Osteocyte (in vitro differentiated cells): ENCODE results near the gene CHIT1. TPM values are rescaled to one million over a fixed set of nuclear protein-coding genes. Genes with fewer than 3 reads are reported as not detected.

Source experiments
- DNase-seq: peaks from one replicate; pipeline ENCODE4 v3.0.0; 2021; ENCODE audit warnings: mixed read lengths; ENCODE audit not compliant: unreplicated experiment; ENCODE audit errors: extremely low spot score
- H3K27ac Mint-ChIP-seq: one replicate; pipeline ENCODE4 v1.8.0; 2021; ENCODE audit warnings: mild to moderate bottlenecking, mixed read lengths; ENCODE audit not compliant: unreplicated experiment
- H3K27me3 Mint-ChIP-seq: one replicate; pipeline ENCODE4 v1.8.0; 2021; ENCODE audit warnings: mixed read lengths; ENCODE audit not compliant: unreplicated experiment
- H3K36me3 Mint-ChIP-seq: one replicate; pipeline ENCODE4 v1.8.0; 2021; ENCODE audit warnings: mixed read lengths; ENCODE audit not compliant: unreplicated experiment
- H3K4me1 Mint-ChIP-seq: one replicate; pipeline ENCODE4 v1.8.0; 2021; ENCODE audit warnings: mixed read lengths; ENCODE audit not compliant: unreplicated experiment
- H3K4me3 Mint-ChIP-seq: one replicate; pipeline ENCODE4 v1.8.0; 2021; ENCODE audit warnings: mild to moderate bottlenecking, moderate library complexity, mixed read lengths; ENCODE audit not compliant: unreplicated experiment
- H3K9me3 Mint-ChIP-seq: one replicate; pipeline ENCODE4 v1.8.0; 2021; ENCODE audit warnings: mixed read lengths; ENCODE audit not compliant: unreplicated experiment
- CTCF ChIP-seq: fragments of 200-600 bp; sonication (generic); IDR thresholded peaks from 2 replicates; pipeline ENCODE4 v1.5.0; 2021; ENCODE audit warnings: antibody characterized with exemption, mild to moderate bottlenecking, moderate library complexity
- total RNA-seq: library from RNA; stranded (reverse); gene quantifications from 2 replicates; pipeline ENCODE4 v1.2.1, GENCODE V29; 2021

CHIT1 gene
- total RNA-seq, 1 donor from 2014 or later, result not detected

GRCh38 chr1:203186446-203187303, 42.8 kb downstream of the CHIT1 start, which contains the start of gene CHI3L1:
TSS of gene CHI3L1 (minus strand) at chr1:203186704. CDS start at chr1:203186623, 81 bp downstream.
- H3K27ac Mint-ChIP-seq, result no peak within 1 kb of the TSS
- H3K9me3 Mint-ChIP-seq, result no peaks in the 10 kb centered on the region

DNA sequence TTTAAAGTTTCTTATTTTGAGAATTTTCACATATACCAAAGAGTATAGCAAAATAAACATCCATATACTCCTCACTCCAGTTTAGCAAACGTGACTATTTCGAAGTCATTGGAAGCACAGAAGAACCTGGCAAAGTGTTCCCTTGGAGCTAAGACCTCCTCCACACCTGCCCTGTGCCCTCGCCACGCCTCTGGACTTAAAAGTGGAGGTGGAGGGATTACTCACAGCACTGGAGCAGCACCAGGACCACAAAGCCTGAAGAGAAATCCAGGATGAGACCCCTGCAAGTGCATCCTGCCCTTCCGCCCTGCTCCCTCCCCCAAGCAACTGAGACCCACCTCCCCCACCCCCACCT, 43.4 kb downstream of the CHIT1 start:
- Mint-ChIP-seq H3K9me3 (no peaks in the 10 kb centered on the region), H3K36me3 (no peaks in the 10 kb centered on the region), H3K4me1 (no peaks in the 10 kb centered on the region), H3K4me3 (no peak overlapping the region), H3K27ac (no peak overlapping the region), H3K27me3 (peaks cover 35% of the 10 kb centered on the region)
- no peak for TF ChIP-seq CTCF
- DNase-seq, result no peak

More at GRCh38 chr1:203186446-203187303, 42.8 kb downstream of the CHIT1 start, which contains the start of gene CHI3L1:
- peaks cover 38% of the 10 kb centered on the region for H3K27me3 Mint-ChIP-seq
- no peaks in the 10 kb centered on the region for H3K4me1 Mint-ChIP-seq
- no peaks in the 10 kb centered on the region for H3K36me3 Mint-ChIP-seq
- DNase-seq, result no peak
- TF ChIP-seq CTCF, result no peak
- no peak within 1 kb of the TSS for H3K4me3 Mint-ChIP-seq

- no peak overlapping the region for H3K4me3 Mint-ChIP-seq
- no peak for DNase-seq
- H3K4me1 Mint-ChIP-seq, result no peaks in the 10 kb centered on the region
- H3K36me3 Mint-ChIP-seq, result no peaks in the 10 kb centered on the region
- no peak for TF ChIP-seq CTCF
- no peaks in the 10 kb centered on the region for H3K9me3 Mint-ChIP-seq
- peaks cover 35% of the 10 kb centered on the region for H3K27me3 Mint-ChIP-seq
- H3K27ac Mint-ChIP-seq, result no peak overlapping the region
Observed at GRCh38 chr1:203185585-203185984, 43.9 kb downstream of the CHIT1 start.

DNA sequence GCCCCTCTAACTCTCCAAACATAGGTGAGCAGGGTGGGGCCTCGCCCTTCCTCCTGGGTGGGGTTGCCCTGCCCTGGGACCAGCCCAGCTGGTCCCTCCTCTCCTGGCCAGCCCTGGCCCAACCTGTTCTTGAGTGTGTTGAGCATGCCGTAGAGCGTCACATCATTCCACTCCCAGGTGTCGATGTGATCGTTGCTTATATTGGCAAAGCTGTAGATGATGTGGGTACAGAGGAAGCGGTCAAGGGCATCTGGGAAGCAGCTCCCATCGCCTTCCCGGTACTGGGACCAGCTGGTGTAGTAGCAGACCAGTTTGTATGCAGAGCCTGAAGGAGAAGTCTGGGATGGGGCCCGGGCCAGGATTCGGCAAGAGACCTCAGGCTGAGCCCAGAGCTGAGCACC, 44.4 kb downstream of the CHIT1 start:
- Mint-ChIP-seq H3K36me3 (no peaks in the 10 kb centered on the region), H3K9me3 (no peaks in the 10 kb centered on the region), H3K27me3 (peaks cover 33% of the 10 kb centered on the region), H3K27ac (no peak overlapping the region), H3K4me1 (no peaks in the 10 kb centered on the region), H3K4me3 (no peak overlapping the region)
- no peak for DNase-seq
- no peak for TF ChIP-seq CTCF

- H3K4me3 Mint-ChIP-seq, result no peak overlapping the region
- no peaks in the 10 kb centered on the region for H3K9me3 Mint-ChIP-seq
- H3K4me1 Mint-ChIP-seq, result no peaks in the 10 kb centered on the region
- no peak for DNase-seq
- TF ChIP-seq CTCF, result no peak
- H3K27ac Mint-ChIP-seq, result no peak overlapping the region
- no peaks in the 10 kb centered on the region for H3K36me3 Mint-ChIP-seq
- H3K27me3 Mint-ChIP-seq, result peaks cover 28% of the 10 kb centered on the region
Observed at GRCh38 chr1:203184467-203184866, 45.0 kb downstream of the CHIT1 start.
